CD4-positive, alpha-beta T cell treated with Interferon alpha-2 for 1 hour (primary cell): ENCODE measurements around the gene GLP1R.
"Not testable (repeated sequence)": the region's sequence is repeated elsewhere in the genome, so short reads cannot be mapped to it uniquely, and the experiment has no call there.

ENCODE experiments used
- DNase-seq, 2 donors: peaks; one replicate each; pipeline ENCODE4 v3.0.0-alpha.2; 2020 to 2022

GLP1R gene

DNA sequence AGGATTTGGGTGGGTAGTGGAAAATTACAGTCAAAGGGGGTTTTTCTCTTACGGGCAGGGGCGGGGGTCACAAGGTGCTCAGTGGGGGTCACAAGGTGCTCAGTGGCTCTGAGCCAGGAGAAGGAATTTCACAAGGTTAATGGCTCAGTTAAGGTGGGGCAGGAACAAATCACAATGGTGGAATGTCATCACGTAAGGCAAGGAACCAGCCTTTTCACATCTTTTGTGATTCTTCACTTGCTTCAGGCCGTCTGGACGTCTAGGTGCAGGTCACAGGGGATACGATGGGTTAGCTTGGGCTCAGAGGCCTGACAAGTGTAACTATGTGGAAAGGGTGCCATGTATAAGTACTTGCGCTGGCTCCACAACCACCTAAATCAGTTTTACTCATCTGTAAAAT, 87.6 kb downstream of the GLP1R start:
- DNase-seq = not testable (repeated sequence)

DNA sequence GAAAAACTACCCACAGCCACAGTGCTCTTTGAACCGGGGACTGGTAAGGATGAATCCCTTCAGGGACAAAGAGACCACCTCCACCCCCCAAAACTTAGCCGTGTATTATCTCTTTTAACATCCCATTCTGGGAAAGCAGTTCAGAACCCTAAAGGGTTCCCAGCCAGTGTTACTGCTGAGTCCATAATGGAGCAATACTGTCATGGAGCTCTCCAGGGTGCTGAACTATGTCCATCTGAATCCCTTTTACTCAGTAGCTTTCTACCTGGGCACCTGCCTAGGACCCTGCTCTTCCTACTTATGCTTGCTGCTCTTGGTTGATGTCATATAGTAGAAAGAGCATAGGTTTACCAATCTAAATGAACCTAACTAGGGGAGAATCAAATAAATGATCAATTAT, 88.7 kb downstream of the GLP1R start:
- DNase-seq = peak in 1 of 2 donors; percentile 28
